ENCODE measurements around the gene CMTM5.
A peak's percentile ranks its signal among the peaks of the same experiment; 100 is the strongest.
"Not testable (repeated sequence)": the region's sequence is repeated elsewhere in the genome, so short reads cannot be mapped to it uniquely, and the experiment has no call there.

Gene CMTM5

GRCh38 chr14:23379366-23380196, 2.7 kb downstream of the CMTM5 start:
- DNase-seq, result peak; percentile 65

DNA sequence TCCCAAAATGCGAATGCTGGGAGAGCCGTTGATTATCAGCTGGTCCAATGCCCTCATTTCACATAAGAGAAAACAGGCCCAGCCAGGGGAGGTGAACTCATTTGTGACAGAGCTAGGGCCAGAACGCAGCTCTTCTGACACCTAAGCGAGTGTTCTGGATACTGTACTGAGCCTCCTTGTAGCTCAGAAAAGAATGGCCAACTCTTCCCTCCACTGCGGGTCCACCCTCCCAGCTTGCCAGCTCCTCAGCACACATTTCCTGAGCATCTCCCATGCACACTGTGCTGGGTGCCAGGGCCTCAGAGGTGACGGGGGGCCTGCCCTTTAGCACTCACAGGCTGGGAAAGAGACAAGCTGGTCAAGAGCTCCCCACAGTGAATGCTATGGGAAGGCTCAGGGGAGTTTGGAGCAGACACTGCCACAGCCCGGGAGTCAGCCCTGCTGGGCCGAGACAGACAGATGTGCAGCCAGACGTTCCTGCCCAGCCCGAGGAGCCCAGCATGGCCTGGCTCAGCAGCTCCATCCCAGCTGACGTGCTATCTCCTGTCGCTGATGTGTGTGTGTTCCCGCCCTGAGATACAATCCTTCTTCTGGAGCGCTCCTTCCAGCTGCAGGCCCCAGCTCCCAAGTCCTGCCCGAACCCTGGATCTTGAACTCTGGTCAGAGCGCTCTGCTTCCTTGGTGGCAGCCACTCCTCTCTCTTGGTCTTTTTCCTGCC, 3.5 kb downstream of the CMTM5 start:
- no peak for DNase-seq

GRCh38 chr14:23380976-23381375, 4.1 kb downstream of the CMTM5 start:
- DNase-seq, result no peak

GRCh38 chr14:23381871-23382270, 5.0 kb downstream of the CMTM5 start:
- DNase-seq, result no peak

GRCh38 chr14:23382276-23382675, 5.4 kb downstream of the CMTM5 start:
- DNase-seq, result no peak

DNA sequence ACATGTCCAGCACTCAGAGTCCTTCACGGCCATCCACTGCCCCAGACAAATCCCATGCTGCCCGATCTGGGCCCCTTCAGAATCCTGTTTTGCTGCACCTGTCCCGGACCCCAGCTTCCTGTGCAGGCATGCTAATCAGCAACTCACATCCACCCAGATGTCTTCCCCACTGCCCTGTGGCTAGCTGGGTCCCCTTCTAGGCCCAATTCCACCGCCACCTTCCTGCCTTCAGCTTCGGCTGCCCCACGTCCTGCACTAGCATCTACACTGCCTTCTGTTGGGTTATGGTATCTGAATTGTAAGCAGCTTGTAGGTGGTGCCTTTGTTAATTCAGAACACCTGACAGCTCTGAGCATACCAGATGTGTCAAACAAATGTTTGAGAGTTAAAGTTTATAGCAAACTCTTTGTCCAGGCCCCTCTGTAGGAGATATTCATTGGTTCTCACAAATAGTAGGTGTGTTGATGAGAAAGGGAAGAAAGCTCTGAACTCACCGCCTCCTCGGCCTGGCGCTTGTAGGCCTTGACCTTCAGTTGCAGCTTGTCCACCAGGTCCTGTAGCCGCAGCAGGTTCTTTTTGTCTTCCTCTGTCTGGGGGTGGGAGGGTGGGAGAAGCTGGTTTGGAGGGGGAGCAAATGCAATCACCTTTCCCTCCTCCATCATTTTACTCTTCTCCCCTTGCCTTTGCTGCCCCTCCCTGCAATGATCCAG, 6.0 kb downstream of the CMTM5 start:
- DNase-seq, result no peak

- no peak for DNase-seq
These were observed 7.7 kb downstream of the CMTM5 start for GRCh38 chr14:23384364-23385080.

GRCh38 chr14:23385244-23385641, 8.4 kb downstream of the CMTM5 start:
- DNase-seq, result no peak

DNA sequence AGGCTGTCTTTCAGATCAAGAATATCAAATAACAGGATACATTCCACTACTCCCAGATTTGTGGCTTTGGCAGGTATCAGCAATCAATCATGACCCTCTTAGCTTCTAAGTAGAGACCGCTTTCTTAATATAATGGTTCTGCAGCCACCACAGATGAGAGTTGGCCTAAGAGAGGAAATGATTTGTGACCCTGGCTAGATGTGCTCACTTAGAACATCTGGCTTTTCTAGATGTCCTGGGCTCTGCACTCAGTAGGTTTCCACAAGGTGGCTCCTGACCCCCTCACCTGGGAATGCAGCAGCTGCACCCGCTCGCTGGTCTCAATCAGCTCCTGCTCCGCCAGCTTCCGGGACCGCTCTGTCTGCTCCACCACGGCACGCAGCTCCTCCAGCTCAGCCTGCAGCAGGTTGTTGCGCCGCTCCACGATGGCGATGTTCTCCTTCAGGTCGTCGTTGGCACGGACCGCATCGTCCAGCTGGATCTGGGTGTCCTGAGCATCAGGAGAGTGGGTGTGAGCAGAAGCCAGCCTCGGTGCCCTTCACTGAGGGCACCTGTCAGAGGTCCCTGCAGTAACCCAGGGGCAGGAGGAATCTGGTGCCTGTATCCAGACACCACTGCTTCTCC, 8.9 kb downstream of the CMTM5 start:
- no peak for DNase-seq

DNA sequence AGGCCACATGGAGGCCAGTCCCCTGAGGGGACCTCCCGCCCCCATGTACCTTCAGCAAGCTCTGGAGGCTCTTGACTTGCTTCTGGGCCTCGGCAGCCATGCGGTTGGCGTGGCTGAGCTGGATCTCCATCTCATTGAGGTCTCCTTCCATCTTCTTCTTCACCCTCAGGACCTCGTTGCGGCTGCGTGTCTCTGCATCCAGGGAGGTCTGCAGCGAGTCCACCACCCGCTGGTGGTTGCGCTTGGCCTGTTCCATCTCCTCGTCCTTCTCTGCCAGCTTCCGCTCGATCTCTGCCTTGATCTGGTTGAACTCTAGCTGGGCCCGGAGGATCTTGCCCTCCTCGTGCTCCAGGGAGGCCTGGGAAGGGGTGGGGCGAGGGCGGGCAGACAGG, 9.4 kb downstream of the CMTM5 start:
- not testable (repeated sequence) for DNase-seq

- DNase-seq, result no peak
These were observed 10.2 kb downstream of the CMTM5 start for GRCh38 chr14:23386999-23387398.

DNA sequence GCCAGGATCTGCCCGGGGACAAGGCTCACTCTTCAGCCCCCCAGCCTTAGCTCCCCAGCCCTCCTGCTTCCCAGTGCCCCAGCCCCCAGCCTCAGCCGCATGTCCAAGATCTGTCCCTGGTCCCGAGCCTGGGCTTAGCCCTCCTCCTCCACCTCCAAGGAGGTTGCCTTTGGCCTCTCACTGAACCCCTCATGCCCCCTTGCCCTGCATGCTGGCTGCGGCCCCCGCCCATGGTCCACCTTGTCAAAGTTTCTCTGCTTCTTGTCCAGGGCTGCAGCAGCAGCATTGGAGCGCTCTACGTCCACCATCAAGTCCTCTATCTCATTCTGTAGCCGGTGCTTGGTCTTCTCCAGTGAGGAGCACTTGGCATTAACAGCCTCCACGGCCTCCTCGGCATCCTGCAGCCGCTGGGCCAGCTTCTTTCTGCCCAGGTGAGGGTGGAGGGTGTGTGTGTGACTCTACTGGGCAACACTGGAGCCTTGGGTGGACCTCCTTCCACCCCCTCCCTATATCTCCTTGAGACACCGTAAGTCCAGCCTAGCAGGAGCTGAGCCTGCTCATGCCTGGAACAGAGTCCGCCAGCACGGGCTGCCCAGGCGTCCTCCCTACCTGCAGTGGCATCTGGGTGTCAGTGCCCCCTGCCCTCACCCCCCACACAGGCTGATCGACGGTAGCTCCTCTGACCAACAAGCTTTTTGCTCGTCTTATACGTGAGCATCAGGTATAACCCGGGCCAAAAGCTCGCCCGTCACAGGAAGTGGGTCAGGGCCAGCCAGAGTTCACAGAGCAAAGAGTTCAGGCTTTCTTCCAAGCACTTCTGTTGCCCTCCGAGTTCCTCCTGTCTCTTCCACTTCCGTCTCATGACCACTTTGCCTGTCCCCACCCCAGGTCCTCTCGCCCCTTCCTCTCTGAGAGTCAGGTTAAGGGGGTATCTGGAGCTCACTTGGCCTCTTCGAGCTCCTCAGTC, 11.4 kb downstream of the CMTM5 start:
- DNase-seq, result no peak

GRCh38 chr14:23388996-23389395, 12.2 kb downstream of the CMTM5 start:
- no peak for DNase-seq

DNA sequence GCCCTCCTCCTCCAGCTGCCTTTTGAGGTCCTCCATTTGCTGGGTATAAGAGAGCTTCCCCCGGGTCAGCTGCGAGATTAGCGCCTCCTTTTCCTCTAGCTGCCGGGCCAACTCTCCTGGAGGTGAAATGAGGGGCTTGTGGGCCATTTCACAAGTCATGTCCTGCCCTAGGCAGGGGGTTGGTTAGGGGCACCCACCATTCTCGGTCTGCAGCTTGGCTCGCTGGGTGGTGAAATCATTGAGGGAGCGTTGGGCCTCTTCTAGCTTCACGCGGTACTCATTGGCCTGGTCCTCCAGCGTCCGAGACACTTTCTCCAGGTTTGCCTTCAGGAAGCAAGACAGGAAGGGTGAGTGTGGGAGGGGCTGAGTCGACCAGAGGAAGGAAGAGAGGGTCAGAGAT, 12.6 kb downstream of the CMTM5 start:
- DNase-seq, result no peak

GRCh38 chr14:23389871-23390270, 13.0 kb downstream of the CMTM5 start:
- not testable (repeated sequence) for DNase-seq

DNA sequence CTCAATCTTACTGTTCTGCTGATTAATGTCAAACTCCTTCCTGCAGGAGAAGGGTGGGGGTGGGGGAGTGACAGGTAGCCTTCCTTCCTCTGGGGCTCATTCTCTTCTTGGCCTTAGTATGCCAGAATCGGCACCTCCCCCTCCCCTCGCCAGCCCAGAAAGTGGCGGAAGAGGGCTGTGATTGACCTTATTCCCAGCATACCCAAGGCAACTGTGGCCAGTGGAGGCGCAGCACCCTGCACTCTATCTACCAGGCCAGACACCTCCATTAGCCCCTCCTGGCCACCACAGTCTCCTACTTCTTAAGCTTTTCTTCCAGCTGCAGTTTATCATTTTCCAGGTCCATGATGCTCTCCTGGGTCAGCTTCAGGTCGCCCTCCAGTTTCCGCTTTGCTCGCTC, 15.8 kb downstream of the CMTM5 start:
- no peak for DNase-seq

GRCh38 chr14:23396126-23396525, 19.3 kb downstream of the CMTM5 start:
- DNase-seq, result no peak

GRCh38 chr14:23396781-23397407, 20.0 kb downstream of the CMTM5 start:
- DNase-seq, result no peak

- DNase-seq, result no peak
These were observed 21.5 kb downstream of the CMTM5 start for GRCh38 chr14:23398348-23398747.

DNA sequence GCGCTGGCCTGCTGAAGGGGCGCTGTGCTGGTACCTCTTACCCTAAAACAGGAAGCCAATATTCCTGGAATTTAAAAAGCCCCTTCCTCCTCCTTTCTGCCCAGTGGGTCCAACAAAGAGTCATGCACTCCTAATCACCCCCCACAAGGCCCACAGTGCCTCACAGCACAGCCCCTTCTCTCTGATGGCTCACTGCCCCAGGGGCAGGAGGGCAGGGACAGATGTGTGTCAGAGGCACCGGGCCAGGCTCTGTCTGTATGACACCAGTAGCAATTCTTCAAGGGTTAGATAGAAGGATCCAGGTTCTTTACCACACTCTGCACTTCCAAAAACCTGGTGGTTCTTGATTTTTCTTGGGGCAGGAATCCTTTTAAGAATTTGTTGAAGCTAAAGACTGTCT, 22.3 kb downstream of the CMTM5 start:
- no peak for DNase-seq

DNA sequence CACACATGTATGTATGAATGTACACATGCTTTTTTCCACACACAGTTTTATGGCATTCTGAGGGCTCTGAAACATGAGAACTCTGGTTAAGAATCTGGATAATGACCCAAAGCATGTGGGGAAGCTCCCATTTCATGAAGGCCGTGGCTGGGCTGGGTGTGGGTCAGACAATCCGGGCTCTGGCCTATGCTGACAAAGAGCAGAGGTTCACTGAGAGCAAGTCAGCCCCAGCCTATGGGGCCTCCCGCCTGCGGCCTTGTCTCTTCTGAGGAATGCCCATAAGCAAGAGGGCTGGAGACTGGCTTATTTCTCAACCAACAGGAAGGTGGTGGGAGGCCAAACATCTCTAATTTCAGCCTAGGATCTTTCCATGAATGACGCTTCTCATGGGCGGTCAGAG, 22.7 kb downstream of the CMTM5 start:
- no peak for DNase-seq
